ENCODE results near the gene ITGA8.

Gene ITGA8

DNA sequence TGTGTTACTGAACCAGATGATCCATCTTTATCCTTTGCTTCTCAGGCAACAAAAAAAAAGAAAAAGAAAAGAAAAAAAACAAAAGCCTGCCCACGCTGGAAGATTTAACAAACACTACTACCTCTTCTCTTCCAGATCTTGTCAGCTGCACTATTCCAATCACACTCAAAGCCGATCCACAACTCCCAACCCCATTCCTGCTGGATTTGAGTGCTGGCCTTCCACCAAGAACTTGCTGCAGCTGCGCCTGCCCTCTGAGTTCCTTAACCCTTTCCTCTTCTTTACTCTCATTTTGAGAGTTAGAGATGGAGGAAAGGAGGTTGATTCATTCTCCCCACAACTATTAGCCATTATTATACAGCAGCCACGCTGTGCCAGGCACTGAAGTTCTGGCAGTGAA lies 16.0 kb upstream of the ITGA8 start:
- no peak for DNase-seq (ENCODE audit: low read depth in 2 of 2)

DNA sequence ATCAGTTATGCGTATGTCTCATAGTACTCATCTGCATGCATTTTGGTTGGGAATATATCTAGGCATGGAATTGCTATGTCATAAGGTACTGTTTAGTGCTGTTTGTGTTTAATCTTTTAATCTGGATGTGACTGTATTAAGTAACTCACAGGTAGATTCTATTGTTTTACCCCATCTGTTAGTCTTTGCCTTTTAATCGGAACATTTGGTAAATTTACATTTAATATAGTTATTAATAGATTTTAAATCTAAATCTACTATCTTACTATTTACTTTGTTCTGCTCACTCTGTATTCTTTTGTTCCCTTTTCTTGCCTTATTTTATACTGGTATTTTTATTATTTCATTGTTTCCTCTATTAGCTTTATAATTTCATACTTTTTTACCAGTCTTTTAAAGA lies 10.6 kb upstream of the ITGA8 start:
- DNase-seq (ENCODE audit: low read depth in 2 of 2), result no peak

DNA sequence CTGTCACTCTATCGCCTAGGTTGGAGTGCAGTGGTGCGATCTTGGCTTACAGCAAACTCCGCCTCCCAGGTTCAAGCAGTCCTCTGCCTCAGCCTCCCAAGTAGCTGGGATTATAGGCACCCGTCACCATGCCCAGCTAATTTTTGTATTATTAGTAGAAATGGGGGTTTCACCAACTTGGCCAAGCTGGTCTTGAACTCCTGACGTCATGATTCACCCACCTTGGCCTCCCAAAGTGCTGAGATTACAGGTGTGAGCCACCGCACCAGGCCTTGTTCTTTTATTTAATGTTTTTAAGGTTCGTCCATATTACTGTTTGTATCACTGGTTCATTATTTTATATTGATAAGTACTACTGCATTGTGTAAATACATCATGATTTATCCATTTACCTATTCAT lies 10.2 kb upstream of the ITGA8 start:
- no peak for DNase-seq (ENCODE audit: low read depth in 2 of 2)

DNA sequence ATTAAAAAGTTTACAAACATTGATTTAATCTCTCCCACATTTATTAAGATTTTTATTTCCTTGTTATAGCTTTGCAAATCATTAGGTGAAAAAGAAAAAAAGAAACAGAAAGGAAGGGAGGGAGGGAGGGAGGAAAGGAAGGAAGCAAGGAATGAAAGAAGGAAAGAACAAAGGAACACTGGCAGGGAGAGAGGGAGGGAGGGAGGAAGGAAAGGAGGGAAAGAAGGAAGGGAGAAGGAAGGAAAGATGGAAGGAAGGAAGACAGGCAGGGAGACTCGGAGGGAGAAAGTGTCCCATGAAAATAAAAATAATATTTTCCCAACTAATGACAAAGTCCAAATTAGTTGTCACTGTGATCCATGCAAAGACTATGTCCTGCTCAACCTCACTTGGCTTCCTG lies 6.3 kb upstream of the ITGA8 start:
- no peak for DNase-seq (ENCODE audit: low read depth in 2 of 2)

DNA sequence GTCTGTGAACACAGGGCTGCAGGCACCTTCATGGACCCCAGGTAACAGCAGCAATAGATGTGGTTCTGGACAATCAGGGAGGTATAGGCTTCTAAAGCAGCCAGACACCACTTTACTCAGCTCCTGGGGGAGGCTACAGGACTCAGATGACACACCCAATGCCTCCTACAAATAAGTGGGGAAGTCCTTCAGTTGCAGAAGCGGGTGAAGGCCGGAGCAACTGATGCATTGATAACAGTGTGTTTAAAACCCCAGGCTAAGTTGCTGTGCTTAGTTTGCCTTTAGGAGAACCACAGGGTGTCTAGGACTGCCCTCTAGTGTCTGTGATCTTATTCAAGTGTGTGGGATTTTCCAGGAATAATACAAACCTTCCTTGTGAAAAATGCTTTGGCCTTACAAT lies 5.9 kb upstream of the ITGA8 start:
- no peak for DNase-seq (ENCODE audit: low read depth in 2 of 2)

DNA sequence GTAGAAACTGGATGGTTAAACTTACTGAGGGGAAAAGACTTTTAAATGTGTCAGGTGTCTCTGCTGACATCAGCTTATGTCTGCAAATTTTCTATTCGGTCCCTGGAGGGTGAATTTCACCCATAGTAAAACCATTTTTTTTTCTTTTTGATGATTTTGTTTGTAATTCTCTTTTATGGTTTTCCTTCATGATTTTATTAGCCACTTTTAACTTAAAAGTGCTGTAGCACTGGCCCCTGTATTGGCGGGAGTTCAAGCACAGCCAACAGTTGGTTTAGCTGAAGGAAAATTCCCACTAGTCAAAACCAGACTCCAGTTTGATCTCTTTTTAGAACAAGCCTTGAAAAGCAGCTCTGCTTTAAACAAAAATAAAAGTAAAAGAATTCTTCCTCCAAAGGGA lies 5.0 kb upstream of the ITGA8 start:
- no peak for DNase-seq (ENCODE audit: low read depth in 2 of 2)

DNA sequence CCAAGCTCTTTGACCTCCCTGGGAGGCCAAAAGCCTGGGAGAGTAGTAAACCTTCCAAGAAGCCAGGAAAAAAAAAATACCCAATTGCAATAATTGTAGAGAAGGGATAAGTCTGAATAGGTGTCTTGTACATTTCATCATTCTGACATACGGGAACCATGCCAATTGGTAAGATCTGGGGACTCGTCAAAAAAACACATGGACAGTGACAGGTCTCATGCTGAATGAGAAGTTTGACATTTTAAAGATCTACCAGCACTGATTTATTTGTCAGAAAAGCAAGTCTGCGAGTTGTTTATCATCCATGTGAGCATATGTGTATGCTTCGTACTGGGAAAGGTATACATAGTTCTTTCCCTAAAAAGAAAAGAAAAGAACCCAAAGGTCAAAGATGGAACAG lies 4.1 kb upstream of the ITGA8 start:
- no peak for DNase-seq (ENCODE audit: low read depth in 2 of 2)

DNA sequence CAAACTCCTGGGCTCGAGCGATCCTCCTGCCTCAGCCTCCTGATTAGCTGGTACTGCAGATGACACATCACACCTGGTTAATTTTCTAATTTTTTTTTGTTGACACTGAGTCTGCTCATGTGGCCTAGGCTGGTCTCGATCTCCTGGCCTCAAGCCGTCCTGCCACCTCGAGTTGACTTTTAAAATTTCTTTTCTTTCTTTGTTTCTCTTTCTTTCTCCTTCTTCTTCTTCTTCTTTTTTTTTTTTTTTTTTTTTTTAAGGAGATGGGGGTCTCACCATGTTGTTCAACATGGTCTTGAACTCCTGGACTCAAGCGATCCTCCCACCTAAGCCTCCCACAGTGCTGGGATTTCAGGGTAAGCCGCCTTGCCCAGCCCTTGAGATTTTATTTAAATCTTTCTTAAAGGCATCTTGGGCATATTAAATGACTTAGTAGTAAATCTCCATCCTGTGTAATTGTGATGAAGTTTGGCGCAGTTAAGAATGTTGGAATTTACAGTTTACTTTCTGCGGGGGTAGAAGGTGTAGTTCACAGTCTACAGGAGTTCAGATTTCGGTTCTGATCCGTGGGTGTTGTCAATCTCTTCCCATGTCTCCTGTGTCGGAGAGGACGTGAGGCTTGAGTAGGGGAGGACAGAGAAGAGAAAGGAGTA lies 1.0 kb upstream of the ITGA8 start:
- no peak for DNase-seq (ENCODE audit: low read depth in 2 of 2)

DNA sequence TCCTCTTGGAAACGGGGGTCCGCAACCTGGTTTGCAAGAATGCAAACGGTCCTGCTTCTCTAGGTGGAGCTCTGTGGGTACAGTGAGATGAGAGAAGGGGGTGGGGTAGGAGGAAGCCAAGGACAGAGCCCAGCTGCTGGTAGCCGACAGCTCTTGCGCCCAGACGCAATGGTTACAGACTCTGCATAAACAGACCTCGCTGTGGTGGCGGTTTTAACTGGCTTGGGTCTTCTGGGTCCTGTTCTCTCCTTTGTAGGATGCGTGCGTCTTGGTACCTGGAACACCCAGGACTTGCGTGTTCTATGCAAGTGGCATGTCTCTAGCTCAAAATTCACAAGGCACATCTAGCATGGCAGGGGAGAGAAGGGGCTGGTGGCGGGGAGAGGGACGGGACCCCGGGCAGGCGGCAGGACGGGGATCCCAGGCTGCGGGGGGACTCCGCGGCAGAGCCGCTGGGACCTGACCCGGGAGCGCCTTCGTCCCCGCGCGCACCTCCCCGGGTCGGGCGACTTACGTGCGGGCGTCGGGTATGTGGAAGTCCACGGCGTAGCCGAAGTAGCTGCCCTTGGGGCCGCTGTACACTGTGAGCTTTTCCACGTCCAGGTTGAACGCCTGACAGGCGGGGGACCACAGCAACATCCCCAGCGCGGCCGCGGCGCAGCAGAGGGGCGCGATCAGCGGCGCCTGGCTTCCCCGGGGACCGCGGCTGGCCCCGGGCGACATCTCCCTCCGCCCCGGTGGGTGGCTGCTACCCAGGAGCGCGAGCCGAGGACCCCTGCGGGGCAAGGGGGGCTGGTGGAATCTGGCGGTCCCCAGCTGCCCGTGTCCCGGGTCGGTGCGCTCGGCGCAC lies 448 bp downstream of the ITGA8 start:
- no peak for DNase-seq (ENCODE audit: low read depth in 2 of 2)

DNA sequence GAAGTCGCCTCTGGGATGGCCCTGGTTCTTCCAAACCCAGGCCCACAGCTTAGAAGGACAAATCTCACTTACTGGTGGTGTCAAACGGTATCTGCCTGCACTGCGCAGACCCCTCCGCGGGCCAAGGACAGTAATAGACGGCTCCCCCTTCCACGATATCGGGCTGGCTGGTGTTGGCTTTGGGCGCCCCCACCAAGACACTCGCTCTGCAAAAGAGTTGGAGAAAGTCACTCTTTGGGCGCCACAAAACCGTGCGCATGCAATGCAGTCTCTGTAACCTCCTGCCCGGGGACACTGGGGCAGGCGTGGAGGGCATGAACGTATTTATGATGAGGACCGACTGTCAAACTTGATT lies 1.1 kb downstream of the ITGA8 start:
- no peak for DNase-seq (ENCODE audit: low read depth in 2 of 2)

DNA sequence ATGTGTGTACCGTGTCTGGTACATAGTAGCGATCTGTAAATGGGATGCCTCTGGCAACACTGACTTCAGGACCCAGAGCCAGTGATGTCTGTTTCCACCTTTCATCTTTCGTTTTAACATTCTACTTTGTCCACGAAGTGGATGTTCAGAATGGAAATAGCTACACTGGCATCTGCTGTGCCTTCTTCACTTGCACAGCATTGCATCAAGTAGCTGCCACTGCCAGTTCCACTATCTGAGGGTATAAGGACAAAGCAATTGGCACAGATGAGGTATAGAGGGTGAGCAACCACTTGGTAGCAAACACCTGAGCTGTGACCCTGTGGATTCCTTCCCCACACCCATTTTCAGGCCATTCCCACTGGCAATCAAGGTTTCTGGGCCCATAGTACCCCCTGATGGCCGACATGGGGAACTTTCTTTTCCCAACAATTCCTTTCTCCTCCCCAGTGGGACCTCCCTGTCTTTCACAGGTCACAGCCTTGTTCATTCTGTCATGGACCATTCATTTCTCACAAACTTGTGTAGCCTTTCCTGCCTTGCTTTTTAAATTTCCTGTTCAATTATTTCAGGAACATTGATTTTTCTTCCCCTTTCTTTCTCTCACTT lies 4.0 kb downstream of the ITGA8 start:
- no peak for DNase-seq (ENCODE audit: low read depth in 2 of 2)

DNA sequence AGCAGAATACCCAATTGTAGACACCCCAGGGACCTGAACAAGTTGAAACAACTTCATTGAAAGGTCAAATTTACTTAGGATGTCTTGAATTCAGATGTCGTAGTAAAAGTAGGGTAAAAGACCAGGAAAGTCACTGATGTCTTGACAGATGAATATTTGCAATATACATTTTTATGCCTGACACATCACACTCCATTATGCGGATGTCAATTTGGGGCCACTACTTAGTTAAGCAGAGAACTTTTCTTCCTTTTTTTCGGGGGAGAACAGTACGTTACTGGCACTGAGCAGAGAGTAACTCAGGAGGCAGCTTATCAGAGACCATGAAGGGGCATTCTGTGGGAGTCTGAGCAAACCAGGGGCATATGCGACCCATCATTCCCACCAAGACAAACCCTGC lies 4.9 kb downstream of the ITGA8 start:
- no peak for DNase-seq (ENCODE audit: low read depth in 2 of 2)

DNA sequence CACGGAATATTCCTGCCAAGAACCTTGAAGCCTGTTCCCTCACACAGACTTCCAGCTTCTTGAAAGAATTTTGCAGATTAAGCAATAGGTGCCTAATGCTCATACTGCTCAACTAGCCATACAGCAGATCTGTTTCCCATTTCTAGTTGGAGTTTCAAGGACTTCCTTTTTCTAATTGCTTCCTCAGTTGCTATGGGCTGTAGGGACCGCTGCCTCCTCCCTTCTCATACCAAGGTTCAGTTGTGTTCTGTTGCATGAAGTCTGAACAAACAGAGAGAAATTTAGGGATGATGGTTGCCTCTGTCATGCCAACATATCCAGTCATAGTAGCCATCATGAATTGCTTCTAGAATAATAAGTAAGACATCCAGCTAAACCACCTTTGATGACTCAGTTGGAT lies 6.8 kb downstream of the ITGA8 start:
- no peak for DNase-seq (ENCODE audit: low read depth in 2 of 2)

DNA sequence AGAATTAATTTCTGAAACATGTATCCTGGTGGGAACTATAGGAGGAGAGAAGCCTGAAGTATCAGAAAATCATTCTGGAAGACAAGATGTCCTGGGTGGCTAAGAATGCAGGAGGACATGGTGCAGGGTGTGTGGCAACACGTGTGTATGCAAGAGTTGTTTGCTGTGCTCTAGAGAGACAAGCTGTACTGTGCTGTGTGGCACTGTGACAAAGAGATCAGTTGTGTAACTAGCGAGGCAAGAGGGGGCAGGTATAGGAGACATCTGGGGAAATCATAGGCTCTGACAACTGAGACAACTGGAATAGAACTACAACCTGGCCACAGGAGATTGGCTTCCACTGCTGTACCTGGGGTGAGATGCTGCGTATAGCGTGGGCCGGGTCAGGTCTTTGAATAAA lies 9.3 kb downstream of the ITGA8 start:
- DNase-seq (ENCODE audit: low read depth in 2 of 2), result no peak

DNA sequence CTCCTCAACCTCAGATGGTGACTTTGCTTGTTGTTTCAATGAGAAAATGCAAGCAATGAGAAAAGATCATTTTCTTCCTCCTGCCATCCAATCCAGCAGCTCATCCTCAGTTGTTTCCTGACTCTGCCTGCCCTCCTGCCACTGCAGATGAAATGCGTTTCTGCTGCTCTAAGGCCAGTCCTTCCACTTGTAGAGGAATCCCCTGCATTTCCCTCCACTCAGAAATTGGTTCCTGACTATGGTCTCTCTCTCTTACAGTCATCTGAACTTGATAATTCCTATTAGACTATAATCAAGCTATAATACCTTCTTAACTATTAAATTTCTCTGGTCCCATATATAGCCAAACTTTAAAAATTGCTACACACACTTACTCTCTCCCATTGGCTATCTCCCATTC lies 14.4 kb downstream of the ITGA8 start:
- DNase-seq (ENCODE audit: low read depth in 2 of 2), result no peak

DNA sequence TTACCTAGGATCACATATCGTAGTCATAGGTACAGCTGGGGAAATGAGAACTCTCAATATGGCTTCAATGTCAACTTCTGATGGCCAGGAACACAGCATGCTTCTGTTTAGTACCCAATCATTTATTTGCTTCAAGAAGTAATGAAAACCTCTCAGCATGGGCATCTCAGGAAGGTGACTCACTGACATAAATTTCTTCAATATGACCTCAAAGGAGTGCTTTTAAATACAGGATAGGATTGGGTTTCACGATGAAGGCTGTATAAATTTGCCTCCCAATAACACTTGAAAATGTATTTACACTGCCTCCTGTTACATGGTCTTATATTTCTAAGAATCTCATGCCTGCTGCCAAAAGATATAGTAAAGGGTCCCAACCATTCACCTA lies 15.1 kb downstream of the ITGA8 start:
- no peak for DNase-seq (ENCODE audit: low read depth in 2 of 2)

DNA sequence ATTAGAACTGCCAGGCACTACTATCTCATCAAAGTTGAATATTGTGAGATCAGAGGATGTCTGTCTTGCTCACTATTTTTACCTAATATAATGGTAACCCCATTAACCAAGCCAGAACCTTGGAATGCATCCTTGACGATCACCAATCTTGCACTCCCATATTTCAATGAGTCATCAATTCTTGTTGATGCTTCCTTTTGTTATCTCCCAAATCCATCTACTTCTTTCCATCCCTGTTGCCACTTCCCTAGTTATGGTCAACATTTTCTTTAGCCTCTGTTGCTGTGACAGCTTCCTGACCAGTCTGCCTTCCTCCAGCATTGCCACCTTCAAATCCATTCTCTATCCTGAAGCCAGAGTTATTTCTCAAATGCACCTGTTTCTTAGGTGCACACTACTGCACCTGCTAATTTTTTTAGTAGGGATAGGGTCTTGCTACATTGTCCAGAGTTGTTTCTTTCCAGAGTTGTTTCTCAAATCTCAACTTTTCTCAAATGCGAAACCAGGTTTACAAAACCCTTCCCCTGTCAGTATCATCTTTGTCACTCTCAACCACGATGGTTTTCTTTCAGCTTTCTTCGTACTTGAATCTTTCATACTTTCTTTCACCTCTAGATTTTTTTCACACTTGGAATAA lies 15.7 kb downstream of the ITGA8 start:
- no peak for DNase-seq (ENCODE audit: low read depth in 2 of 2)

DNA sequence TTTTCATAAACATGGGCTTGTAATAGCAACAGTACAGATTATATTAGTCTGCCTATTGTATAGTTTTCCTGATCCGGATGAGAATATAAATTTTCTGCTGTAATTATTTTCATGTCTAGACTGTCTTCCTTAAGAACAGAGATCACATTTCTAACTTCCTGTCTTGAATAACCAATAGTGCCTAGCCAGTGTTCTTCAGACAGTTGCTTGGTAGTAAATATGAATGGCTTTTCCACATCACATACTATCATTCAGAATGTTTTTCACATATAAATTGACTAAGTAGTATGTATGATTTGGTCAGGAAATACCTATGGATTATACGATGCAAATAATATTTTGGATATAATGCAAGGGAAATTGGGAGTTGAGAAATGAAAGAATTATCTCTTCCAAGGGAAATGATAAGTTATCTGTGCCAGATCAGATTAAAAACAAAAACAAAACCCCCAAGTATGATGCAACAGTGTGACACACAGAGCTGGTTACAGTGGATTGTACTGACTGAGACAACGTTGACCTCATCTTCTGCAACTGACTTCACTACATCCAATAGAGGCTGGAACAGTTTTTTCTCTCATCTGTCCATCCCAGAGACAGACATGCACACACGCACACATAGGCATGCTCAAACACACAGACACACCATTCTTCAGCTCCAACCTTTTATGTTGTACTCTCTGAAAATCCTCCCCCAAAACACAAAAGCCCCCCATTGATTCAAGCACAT lies 16.4 kb downstream of the ITGA8 start:
- DNase-seq (ENCODE audit: low read depth in 2 of 2), result no peak

DNA sequence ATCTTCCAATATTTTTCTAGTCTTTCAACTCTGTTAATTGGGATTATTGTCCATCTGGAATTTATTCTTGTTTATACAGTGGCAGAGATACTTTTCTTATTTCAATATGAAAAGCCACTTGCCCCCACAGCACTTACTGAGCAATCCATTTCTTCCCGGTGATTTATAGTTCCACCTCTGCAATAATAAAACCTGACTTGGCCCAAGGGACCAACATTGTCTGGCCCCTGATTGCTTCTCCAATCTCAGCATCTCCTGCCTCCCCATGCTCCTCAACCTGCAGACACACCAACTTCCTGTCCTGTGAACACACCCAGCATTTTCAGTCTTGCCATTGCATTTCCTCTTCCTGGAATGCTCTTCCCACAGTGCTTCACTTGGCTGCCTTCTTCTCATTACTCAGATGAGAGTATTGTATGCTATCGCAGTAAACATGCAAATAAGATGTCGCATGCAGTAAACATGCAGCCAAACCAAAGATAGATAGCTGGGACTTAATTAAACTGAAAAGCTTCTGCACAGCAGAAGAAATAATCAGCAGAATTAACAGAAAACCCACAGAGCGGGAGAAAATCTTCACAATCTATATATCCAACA lies 19.5 kb downstream of the ITGA8 start:
- no peak for DNase-seq (ENCODE audit: low read depth in 2 of 2)

DNA sequence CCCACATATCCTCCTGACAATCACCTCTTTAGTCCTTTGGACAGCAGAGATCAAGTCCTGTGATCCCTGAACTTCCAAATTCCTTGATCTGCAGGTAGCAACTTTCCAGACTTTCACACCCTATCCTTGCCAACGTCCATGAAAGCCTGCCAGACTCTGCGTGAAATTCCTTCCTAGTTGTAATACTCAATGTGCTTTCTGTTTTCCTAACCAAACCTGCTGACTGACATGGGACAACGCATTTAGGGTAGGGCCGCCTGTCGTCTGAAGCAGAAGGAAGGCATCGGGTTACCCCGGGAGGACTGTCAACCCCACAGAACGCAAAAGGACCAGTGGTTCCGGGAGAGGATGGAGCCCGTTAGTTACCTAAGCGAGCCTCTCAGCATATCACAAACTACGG lies 23.9 kb downstream of the ITGA8 start:
- DNase-seq (ENCODE audit: low read depth in 2 of 2), result no peak

DNA sequence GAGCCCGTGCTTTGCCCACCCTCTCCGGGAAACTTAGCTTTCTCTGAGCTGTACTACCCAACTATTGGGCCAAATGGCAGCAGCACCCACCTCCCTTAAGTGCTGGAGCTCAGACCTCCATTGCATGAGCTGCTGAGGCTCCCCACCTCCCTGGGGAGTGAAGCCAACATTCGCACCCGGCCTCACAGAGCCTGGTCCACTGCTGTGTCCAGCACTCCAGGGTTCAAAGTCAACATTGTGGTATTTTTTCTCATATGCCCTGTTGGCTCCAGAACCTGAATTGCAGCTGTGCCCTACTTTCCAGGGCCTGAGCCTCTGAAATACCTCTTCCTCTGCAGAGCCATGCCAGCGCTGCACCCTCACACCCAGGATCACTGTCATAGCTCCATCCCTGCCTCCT lies 29.7 kb downstream of the ITGA8 start:
- DNase-seq (ENCODE audit: low read depth in 2 of 2), result no peak

DNA sequence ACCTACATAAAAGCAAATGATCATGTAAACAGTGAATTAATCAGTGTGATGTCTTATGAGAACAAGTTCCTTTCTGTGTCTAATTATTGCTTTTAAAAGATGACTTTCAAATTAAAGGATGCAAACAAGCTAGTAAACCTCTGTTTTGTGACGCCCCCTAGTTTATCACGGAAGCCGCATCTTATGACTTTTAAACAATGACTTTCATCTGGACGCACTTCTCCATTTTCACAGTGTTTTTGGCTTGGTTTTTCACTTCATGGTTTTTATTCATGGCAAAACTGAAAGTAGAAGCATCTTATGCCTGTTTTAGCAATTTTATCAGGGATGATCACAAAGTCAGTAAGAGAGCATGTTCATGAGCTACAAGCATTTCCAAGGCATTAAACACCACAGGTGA lies 35.0 kb downstream of the ITGA8 start:
- no peak for DNase-seq (ENCODE audit: low read depth in 2 of 2)
